Measurements from ENCODE around the gene GDF2. TPM values are rescaled to one million over a fixed set of nuclear protein-coding genes. Genes with fewer than 3 reads are reported as not detected.

Gene GDF2
- total RNA-seq, 2 donors from 2014 or later, result not detected

DNA sequence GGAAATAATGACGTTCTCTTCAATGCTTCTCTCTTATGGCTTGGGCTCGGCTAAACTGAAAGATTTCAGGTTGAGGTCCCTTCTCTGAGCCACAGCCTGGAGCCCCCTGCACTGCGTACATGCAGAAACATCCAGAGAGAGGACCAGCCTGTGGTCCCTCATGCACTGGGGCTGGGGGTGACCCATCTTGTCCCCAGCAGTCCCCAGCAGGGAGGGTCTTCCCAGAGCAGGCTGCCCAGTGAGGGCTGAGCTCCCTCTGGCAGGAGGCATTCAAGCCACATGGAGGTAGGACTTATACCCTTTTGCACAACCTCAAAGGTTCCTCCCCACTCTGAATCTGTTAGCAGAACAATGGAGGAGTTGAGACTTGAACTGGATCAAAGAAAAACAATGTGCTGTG lies 14.9 kb upstream of the GDF2 start:
- intact Hi-C loops (cut with DNase I), result no loop called here
- DNase-seq (ENCODE audit: low spot score), result peak; percentile 64

DNA sequence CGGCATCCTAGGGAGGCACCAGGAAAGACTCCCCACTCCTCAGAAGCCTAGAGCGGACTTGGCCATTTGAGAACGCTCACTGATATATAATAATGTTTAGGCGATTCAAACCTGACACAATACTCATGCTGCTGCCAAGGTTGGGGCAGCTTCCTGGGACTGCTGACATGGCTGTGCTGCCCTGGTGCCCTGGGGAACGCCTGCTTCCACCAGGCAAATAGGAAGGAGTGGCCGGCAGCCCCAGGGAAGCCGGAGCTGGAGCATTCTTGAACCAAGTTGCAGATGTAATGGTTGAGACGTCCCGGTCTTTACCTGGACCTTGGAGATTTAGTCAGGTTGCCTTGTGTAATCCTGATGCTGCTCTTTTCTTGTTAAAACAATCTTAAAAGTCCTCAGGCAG lies 13.5 kb upstream of the GDF2 start:
- DNase-seq (ENCODE audit: low spot score), result peak; percentile 28
- intact Hi-C loops (cut with DNase I), result no loop called here

DNA sequence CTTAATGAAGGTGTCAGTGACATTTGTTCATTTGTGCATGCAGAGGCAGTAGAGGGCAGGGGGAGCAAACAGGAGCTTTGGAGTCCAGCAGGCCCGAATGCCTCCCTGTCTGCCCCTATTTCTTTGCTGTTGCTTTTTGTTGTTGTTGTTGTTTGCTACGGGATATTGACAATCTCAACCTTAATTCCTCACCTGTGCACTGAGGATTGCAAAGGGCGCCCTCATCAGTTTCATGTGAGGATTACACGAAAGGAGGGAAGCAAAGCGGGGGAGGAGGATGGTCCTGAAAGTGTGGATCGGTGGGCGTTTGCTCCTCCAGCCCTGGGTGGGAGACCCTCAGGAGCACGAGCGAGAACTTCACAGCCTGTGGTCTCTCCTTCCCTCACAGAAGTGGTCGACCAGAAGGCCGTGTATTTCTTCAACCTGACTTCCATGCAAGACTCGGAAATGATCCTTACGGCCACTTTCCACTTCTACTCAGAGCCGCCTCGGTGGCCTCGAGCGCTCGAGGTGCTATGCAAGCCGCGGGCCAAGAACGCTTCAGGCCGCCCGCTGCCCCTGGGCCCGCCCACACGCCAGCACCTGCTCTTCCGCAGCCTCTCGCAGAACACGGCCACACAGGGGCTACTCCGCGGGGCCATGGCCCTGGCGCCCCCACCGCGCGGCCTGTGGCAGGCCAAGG lies 12.7 kb upstream of the GDF2 start:
- intact Hi-C loops (cut with DNase I), result loop anchor here in 1 of 2 donors (5.0 kb wide), 2 partner anchors 262 to 282 kb away; no protein-coding TSS in a partner anchor

DNA sequence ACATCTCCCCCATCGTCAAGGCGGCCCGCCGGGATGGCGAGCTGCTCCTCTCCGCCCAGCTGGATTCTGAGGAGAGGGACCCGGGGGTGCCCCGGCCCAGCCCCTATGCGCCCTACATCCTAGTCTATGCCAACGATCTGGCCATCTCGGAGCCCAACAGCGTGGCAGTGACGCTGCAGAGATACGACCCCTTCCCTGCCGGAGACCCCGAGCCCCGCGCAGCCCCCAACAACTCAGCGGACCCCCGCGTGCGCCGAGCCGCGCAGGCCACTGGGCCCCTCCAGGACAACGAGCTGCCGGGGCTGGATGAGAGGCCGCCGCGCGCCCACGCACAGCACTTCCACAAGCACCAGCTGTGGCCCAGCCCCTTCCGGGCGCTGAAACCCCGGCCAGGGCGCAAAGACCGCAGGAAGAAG lies 12.2 kb upstream of the GDF2 start:
- DNase-seq (ENCODE audit: low spot score), result peak; percentile 67
- intact Hi-C loops (cut with DNase I), result loop anchor here in 1 of 2 donors (5.0 kb wide), 2 partner anchors 263 to 283 kb away; no protein-coding TSS in a partner anchor

More for the DNA sequence above, 12.7 kb upstream of the GDF2 start:
- DNase-seq (ENCODE audit: low spot score), result peak; percentile 62

DNA sequence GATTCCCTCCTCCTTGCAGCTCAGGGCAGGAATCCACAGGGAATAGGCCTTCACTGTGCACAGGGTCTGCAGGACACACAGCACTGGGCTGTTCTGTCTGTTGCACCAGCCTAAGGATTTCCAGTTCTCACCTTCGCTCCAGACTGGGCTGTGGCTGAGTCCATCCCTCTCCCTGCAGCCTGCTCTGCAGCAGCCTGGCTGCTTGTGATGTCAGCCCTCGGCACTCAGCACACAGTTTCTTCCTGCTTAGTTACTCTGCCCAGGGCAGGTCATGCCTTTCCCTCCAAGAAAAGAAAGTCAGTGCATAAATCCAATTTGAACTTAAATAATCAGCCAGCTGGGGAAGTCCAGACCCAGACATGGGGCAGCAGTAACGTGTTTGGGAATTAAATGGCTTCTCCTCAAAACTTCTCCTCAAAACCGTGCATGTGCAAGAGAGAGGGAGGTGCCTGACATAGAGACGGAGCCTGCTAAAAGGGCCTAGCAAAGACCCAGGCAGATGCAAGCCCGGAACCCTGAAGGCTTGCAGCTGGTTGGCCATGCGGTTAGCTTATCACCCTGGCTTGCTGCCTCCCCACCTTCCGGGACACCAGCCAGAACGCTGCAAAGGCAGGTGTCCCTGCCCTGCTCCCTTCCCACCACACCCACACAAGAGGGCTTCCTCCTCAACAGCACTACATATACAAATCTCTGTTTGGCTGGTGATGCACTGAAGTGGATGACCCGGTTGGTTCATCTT lies 10.9 kb upstream of the GDF2 start:
- intact Hi-C loops (cut with DNase I), result loop anchor here in 1 of 2 donors (5.0 kb wide), 2 partner anchors 264 to 284 kb away; no protein-coding TSS in a partner anchor
- DNase-seq (ENCODE audit: low spot score), result peak; percentile 69

DNA sequence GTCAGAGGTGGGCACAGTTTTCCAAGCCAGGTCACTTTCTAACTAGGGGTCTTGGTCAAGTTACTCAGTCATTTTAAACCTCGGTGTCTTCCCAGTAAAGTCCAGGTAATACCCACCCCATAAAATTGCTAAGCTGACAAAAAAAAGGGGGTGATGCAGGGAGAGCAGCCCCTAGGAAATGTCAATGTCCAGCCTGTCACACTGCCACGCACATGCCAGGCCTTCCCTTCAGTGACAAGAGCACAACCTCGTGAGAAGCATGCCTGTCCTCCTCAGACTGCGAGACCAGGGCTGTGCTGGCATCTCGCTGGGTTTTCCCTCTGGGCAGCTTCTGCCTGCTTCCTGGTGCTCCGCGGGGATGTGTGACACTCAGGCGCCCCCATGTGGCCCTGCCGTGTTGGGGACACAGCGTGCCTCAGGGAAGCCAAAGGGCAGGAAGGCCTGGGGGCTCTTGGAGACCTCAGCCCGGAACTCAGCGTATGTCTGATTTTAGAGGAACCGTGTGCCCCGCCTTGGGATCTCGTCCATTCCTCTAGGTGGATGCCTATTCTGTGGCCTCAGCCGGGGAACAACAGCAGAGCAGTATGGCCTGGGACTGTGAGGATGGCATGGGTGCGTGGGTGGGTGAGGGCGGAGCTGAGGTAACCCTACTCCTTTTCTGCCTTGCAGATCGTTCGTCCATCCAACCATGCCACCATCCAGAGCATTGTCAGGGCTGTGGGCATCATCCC lies 10.2 kb upstream of the GDF2 start:
- intact Hi-C loops (cut with DNase I), result loop anchor here (2.0 to 5.0 kb wide), 3 partner anchors 265 to 285 kb away; no protein-coding TSS in a partner anchor
- DNase-seq (ENCODE audit: low spot score), result peak; percentile 94

DNA sequence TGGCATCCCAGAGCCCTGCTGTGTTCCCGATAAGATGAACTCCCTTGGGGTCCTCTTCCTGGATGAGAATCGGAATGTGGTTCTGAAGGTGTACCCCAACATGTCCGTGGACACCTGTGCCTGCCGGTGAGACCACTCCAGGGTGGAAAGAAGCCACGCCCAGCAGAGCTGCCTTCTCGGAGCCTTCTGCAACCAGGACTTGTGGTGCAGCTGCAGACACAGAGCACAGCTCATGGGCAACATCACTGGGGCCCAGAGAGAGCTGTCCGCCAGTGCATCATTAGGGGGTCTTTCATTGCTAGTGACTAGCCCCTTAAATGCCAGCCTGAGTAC lies 9.6 kb upstream of the GDF2 start:
- intact Hi-C loops (cut with DNase I), result loop anchor here (2.0 to 5.0 kb wide), 3 partner anchors 265 to 285 kb away; no protein-coding TSS in a partner anchor
- DNase-seq (ENCODE audit: low spot score), result peak; percentile 55

DNA sequence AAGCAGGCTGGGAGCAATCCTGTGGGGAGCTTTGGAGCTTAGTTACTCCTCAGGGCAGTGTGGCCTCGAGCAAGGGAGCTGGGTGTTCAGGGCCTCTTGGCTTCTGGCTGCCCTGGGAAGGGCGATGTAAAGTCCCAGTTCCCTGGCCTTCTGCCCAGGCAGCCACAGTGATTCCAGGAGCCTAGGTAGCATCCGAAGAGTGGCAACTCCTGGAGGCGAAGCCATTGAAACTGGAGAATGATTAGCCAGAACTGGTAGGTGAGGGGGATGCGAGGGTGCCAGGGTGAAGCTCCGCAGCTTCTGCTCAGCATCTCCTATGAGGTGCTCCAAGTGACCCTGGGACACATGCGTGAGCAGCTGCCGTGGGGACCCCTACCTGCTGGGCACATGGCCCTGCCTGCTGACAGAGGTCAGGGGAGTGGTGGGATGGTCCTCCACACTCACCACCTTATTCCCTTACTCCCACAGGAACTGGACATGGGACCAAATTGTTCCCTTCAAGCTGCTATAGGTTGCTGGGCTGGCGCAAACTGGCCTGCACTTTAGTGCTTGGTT lies 7.8 kb upstream of the GDF2 start:
- no peak for DNase-seq (ENCODE audit: low spot score)
- intact Hi-C loops (cut with DNase I), result loop anchor here in 1 of 2 donors (5.0 kb wide), 2 partner anchors 267 to 287 kb away; no protein-coding TSS in a partner anchor

DNA sequence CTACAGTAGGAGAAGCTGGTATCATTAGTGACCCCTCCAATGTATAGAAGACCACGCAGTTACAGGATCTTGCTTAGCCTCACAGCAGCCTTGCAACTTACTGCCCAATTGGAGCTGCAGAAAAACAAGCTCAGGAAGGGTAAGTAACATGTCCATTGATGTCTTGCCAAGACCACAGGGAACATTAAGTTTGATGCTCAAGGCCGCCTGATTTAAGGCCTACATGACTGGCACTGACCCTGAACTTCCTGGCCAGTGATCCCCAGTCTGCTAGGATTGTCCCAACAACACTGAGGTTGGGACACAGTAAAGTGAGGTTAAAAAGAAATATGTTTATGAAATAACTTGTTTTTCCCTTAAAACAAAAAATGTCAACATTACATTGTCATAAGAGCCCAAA lies 6.8 kb upstream of the GDF2 start:
- DNase-seq (ENCODE audit: low spot score), result no peak
- intact Hi-C loops (cut with DNase I), result no loop called here

DNA sequence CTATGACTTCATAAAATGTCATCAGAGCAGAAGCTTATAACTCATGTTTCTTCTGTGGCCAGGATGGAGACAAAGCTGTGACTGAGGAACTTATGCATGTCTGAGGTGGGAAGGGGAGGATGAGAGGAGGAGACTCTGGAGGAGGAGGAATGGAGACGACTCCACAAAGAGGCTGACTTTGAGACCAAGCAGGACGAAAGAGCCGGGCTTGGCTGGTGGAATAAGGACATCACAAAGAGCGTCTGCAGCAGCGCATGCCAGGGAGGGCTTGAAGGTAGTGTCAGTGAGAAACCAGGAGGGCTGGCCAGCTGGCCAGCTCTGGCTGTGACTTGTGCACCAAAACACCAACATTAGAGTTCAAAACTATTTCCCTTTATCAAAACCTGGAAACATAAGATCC lies 6.1 kb upstream of the GDF2 start:
- DNase-seq (ENCODE audit: low spot score), result no peak
- intact Hi-C loops (cut with DNase I), result no loop called here

DNA sequence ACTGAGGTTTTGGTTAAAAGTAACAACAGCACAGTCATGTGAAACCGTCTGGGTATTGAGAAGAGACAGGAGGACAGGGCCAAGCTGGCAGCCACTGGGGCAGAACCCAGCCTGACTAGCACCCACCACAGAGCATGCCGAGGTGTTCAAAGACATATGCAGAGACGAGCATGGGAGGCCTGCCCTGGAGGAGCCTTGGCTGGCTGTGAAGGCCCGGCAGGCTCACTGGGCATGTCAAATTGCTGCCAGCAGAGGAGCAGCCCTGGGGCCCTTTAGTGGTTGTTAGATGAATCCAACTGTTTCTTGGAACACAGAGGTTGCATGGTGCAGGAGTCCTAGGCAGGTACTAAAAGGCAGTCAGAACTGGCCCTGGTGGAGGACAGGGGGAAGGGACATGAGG lies 5.0 kb upstream of the GDF2 start:
- DNase-seq (ENCODE audit: low spot score), result no peak
- intact Hi-C loops (cut with DNase I), result no loop called here

DNA sequence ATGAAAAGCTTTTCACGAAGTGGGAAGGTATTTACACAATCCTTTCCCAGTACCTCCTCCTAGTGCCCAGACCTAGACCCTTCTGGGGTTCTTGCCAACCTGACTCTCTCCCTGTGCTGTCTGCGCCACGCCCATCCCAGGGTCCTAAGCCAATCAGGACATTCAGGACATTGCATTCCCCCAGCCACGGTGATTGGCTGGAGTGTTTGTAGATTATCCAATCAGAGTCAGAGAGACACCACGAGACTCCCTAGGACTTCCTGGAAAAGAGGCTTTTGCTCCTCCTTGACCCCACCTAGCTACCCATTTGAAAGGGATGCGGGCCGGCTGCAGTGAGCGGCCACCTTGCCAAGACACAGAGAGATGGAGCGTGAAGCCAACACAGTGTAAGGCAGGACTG lies 3.5 kb upstream of the GDF2 start:
- peak; percentile 43 for DNase-seq (ENCODE audit: low spot score)
- intact Hi-C loops (cut with DNase I), result no loop called here

DNA sequence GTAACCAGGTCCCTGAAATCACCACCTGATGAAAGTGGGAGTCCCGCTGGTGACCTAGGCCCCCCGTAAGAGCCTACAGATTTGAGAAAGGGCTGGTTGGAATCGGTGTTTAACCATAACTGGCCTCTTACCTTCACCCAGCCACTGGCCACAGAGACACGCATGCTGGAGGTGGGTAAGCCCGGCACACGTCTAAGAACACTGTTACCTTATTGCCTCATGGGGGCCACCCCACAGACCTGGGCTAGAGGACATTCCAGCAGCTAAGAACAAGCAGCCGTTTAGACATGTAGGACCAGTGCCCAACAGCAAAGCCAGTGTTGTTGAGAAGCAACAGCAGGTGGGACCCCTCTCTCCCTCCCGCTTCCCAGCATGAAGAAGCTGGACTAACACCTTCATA lies 2.5 kb upstream of the GDF2 start:
- intact Hi-C loops (cut with DNase I), result no loop called here
- DNase-seq (ENCODE audit: low spot score), result no peak

DNA sequence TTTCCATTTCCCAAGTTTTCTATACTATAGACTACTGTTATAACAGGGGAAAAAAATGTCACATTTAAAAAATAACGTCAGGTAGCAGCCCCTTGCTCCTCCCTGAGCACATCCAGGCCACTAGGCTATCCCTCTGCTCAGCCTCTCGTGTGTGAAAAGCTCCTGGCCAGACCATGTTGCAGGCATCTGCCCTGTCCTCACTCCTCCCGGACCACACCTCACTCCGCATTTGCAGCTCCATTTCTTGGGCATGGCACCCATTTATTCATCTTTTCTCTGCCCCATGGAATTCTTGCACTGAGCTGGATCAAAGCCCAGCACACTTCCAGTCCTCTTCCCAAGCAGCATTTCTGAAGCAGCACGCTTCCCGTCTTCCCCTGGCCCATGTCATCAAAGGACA lies 1.4 kb upstream of the GDF2 start:
- intact Hi-C loops (cut with DNase I), result no loop called here

DNA sequence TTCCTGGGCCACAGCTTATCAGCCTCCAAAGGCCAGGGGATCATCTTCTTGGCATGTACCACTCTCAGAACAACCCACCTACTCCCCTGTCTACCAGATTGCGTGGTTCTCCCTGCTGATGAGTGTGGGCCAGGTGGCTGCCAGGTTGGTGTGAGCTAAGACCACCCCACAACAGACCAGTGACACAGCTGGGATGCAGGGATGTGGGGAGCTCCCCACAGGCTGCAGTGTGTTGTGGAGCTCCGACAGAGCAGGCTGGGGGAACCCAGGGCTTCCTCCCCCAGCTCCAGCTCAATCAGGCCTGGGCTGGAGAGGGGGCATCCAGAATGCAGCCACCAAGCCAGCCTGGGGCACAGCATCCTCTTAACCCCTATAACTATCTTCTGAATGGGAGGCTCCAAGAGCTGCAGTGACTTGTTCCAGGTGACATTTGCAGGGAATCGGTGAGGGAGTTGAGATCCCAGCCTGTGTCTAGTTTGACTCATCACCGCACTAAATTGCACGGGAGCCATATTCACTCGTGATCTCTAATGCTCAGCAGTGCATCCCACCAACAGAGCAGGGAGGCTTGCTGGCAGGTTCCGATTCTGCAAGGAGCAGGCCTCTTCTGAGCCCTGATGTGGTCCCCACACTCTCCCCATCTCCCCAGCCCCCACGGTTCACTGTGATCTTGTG lies 596 bp upstream of the GDF2 start:
- intact Hi-C loops (cut with DNase I), result no loop called here

More for the DNA sequence above, 1.4 kb upstream of the GDF2 start:
- no peak for DNase-seq (ENCODE audit: low spot score)

DNA sequence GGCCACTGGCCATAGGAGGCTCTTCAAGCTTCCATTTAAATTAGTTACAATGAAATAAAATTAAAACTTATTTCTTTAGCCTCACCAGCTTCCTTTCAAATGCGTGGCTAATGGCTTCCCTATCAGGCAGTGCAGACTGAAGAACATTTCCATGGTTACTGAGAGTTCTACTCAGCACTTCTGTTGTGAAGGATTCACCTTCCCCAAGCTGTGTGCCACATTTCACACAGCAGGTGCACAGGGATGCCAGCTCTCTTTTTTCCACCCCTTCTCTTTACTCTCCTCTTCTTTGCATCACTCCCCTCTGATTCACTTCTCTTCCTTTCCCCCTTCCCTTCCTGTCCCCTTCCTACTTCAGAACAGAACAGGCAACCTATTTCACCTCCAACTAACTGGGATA lies 833 bp downstream of the GDF2 start:
- DNase-seq (ENCODE audit: low spot score), result no peak
- intact Hi-C loops (cut with DNase I), result no loop called here

More for the DNA sequence above, 596 bp upstream of the GDF2 start:
- DNase-seq (ENCODE audit: low spot score), result peak; percentile 49

DNA sequence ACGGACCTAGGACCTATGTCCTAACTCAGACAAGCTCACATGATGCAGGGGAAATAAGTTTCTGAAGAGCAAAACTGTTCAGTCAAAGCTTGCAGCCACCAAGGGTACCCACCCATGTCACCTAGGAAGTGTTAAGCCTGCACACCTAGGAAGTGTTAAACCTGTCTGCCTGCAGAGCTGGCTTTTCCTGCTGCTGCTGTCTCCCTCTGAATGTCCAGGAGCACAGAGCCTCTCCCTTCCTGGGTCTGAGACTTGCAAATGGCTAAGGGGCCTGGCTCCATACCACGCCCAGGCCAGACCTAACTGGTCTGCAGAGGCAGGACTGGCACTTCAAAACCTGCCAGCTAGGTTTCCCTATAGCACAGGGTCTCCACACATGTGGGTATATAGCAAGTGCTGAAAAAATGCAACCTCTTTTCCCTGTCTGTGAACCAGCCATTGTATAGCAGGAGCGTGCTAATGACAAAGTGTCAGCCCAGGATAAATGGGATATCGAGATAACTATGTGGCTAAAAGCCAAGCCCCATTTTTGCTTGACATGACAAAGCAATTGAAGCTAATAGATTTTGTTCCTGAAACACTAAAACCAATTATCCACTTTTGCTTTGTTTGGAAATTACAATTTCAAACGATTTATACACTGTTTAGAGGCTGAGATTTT lies 1.5 kb downstream of the GDF2 start:
- intact Hi-C loops (cut with DNase I), result no loop called here
- DNase-seq (ENCODE audit: low spot score), result no peak

Data from posterior vena cava (tissue), 2 donors.